Activated CD4-positive, alpha-beta T cell treated with anti-CD3 and anti-CD28 coated beads, Interleukin-2, amount 50 U/mL, for 16 hours (primary cell): ENCODE measurements around the gene PPL.

Source experiments
- DNase-seq: peaks from one replicate; pipeline ENCODE4 v3.0.0-alpha.2; 2020

PPL gene

GRCh38 chr16:4855371-4855770, 81.6 kb downstream of the PPL start:
- no peak for DNase-seq

- DNase-seq = peak; percentile 3
Observed at GRCh38 chr16:4852221-4852872, 84.6 kb downstream of the PPL start.

GRCh38 chr16:4850211-4850610, 86.7 kb downstream of the PPL start:
- DNase-seq = no peak

GRCh38 chr16:4847774-4848587, 89.0 kb downstream of the PPL start:
- DNase-seq = peak; percentile 49

- peak; percentile 99 for DNase-seq
Observed at GRCh38 chr16:4846901-4847773, 89.8 kb downstream of the PPL start, which contains the start of the genes GLYR1 and UBN1. Gene GLYR1, minus strand, starts transcription at chr16:4847288. Its CDS starts 23 bp downstream, at chr16:4847265. Gene UBN1, plus strand, starts transcription at chr16:4847481. Its CDS starts 5,437 bp downstream, at chr16:4852918.

- peak; percentile 33 for DNase-seq
Observed at GRCh38 chr16:4846503-4846900, 90.4 kb downstream of the PPL start.

GRCh38 chr16:4840984-4841383, 96.0 kb downstream of the PPL start:
- no peak for DNase-seq

GRCh38 chr16:4839942-4840341, 97.0 kb downstream of the PPL start:
- DNase-seq = no peak

GRCh38 chr16:4837733-4838501, 99.0 kb downstream of the PPL start:
- DNase-seq = no peak

- DNase-seq = no peak
Observed at GRCh38 chr16:4836727-4837126, 100.2 kb downstream of the PPL start.

GRCh38 chr16:4833584-4833983, 103.4 kb downstream of the PPL start:
- DNase-seq = peak; percentile 10

GRCh38 chr16:4832698-4833343, 104.1 kb downstream of the PPL start:
- no peak for DNase-seq
